Measurements from ENCODE around the gene TBCD. TPM values are rescaled to one million over a fixed set of nuclear protein-coding genes. Genes with fewer than 3 reads are reported as not detected.

TBCD gene
- polyA plus RNA-seq, 1 donor from 2014 or later: 19.4 TPM

GRCh38 chr17:82803185-82803584, 51.3 kb downstream of the TBCD start:
- no peak overlapping the region for H3K4me3 Mint-ChIP-seq
- peaks cover 0 to 7% (median 3%) of the 10 kb centered on the region in 3 donors for H3K4me1 Mint-ChIP-seq
- peaks cover 9% of the 10 kb centered on the region for H3K36me3 Mint-ChIP-seq
- H3K9me3 Mint-ChIP-seq: peaks cover 0 to 3% (median 3%) of the 10 kb centered on the region in 3 donors
- no peaks in the 10 kb centered on the region for H3K27me3 Mint-ChIP-seq
- H3K27ac Mint-ChIP-seq: no peak overlapping the region

DNA sequence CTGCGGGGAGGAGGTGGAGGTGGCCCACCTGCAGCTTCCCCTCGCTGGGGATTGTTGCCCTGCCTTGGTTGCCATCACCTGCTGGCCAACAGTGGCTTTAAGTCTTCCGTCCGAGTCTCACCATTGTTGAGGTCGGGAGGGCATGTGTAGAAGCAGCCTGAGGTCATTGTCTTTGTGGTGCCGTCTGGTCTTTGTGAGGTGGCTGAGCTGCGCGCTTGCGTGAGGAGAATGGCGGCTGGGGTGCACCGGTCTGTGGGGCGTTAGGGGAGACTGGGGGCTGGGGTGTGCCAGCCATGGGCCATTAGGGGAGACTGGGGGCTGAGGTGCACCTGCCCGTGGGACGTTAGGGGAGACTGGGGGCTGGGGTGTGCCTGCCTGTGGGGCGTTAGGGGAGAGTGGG, 51.7 kb downstream of the TBCD start:
- Mint-ChIP-seq H3K4me3 (no peak overlapping the region), H3K36me3 (peaks cover 9% of the 10 kb centered on the region), H3K9me3 (peaks cover 0 to 3% (median 3%) of the 10 kb centered on the region in 3 donors), H3K27me3 (no peaks in the 10 kb centered on the region), H3K27ac (no peak overlapping the region), H3K4me1 (peaks cover 0 to 7% (median 3%) of the 10 kb centered on the region in 3 donors)

GRCh38 chr17:82804442-82805191, 52.8 kb downstream of the TBCD start:
- Mint-ChIP-seq H3K4me3 (no peak overlapping the region), H3K27ac (no peak overlapping the region), H3K9me3 (peaks cover 0 to 3% (median 3%) of the 10 kb centered on the region in 3 donors), H3K27me3 (no peaks in the 10 kb centered on the region), H3K36me3 (peaks cover 9% of the 10 kb centered on the region), H3K4me1 (peaks cover 0 to 7% (median 3%) of the 10 kb centered on the region in 3 donors)

- Mint-ChIP-seq H3K4me3 (no peak overlapping the region), H3K27ac (no peak overlapping the region), H3K9me3 (peaks cover 0 to 3% (median 3%) of the 10 kb centered on the region in 3 donors), H3K27me3 (no peaks in the 10 kb centered on the region), H3K36me3 (peaks cover 5% of the 10 kb centered on the region), H3K4me1 (peaks cover 0 to 7% (median 3%) of the 10 kb centered on the region in 3 donors)
These were observed 53.4 kb downstream of the TBCD start for GRCh38 chr17:82805254-82805653.

GRCh38 chr17:82805823-82806222, 54.0 kb downstream of the TBCD start:
- Mint-ChIP-seq H3K36me3 (peaks cover 5% of the 10 kb centered on the region), H3K27me3 (no peaks in the 10 kb centered on the region), H3K4me3 (no peak overlapping the region), H3K9me3 (peaks cover 0 to 3% (median 3%) of the 10 kb centered on the region in 3 donors), H3K27ac (peak overlapping the region in 1 of 3 donors; percentile 83), H3K4me1 (peaks cover 0 to 7% (median 3%) of the 10 kb centered on the region in 3 donors)

- H3K4me3 Mint-ChIP-seq: no peak overlapping the region
- H3K36me3 Mint-ChIP-seq: peaks cover 5% of the 10 kb centered on the region
- H3K9me3 Mint-ChIP-seq: no peaks in the 10 kb centered on the region
- no peak overlapping the region for H3K27ac Mint-ChIP-seq
- H3K4me1 Mint-ChIP-seq: peaks cover 0 to 3% (median 0%) of the 10 kb centered on the region in 3 donors
- H3K27me3 Mint-ChIP-seq: no peaks in the 10 kb centered on the region
These were observed 54.8 kb downstream of the TBCD start for GRCh38 chr17:82806645-82807044.

GRCh38 chr17:82807101-82807500, 55.2 kb downstream of the TBCD start:
- Mint-ChIP-seq H3K27me3 (no peaks in the 10 kb centered on the region), H3K27ac (no peak overlapping the region), H3K4me3 (no peak overlapping the region), H3K4me1 (peaks cover 0 to 3% (median 0%) of the 10 kb centered on the region in 3 donors), H3K9me3 (no peaks in the 10 kb centered on the region), H3K36me3 (peaks cover 3% of the 10 kb centered on the region)

DNA sequence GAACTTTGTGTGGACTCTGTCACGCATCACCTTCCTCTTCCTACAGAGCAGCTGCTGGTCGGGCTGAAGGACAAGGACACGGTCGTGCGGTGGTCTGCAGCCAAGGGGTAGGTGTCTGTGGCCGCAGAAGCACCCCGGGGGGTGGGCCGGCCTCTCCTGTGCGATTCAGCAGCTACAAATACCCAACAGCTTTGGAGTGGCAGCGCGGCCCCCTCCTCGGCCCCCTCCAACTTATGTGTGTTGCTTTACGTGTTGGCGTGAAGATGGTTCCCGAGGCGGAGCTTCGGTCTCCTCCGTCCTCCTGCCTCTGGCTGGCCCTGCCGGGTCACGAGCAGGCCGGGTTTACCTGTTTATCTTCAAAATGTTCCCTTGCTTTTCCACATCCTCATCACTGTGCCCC, 55.7 kb downstream of the TBCD start:
- H3K36me3 Mint-ChIP-seq: peaks cover 2% of the 10 kb centered on the region
- no peak overlapping the region for H3K27ac Mint-ChIP-seq
- H3K27me3 Mint-ChIP-seq: no peaks in the 10 kb centered on the region
- H3K4me1 Mint-ChIP-seq: no peaks in the 10 kb centered on the region
- no peaks in the 10 kb centered on the region for H3K9me3 Mint-ChIP-seq
- no peak overlapping the region for H3K4me3 Mint-ChIP-seq

- Mint-ChIP-seq H3K4me3 (no peak overlapping the region), H3K4me1 (no peaks in the 10 kb centered on the region), H3K9me3 (no peaks in the 10 kb centered on the region), H3K36me3 (no peaks in the 10 kb centered on the region), H3K27ac (no peak overlapping the region), H3K27me3 (no peaks in the 10 kb centered on the region)
These were observed 56.1 kb downstream of the TBCD start for GRCh38 chr17:82808006-82808405.

DNA sequence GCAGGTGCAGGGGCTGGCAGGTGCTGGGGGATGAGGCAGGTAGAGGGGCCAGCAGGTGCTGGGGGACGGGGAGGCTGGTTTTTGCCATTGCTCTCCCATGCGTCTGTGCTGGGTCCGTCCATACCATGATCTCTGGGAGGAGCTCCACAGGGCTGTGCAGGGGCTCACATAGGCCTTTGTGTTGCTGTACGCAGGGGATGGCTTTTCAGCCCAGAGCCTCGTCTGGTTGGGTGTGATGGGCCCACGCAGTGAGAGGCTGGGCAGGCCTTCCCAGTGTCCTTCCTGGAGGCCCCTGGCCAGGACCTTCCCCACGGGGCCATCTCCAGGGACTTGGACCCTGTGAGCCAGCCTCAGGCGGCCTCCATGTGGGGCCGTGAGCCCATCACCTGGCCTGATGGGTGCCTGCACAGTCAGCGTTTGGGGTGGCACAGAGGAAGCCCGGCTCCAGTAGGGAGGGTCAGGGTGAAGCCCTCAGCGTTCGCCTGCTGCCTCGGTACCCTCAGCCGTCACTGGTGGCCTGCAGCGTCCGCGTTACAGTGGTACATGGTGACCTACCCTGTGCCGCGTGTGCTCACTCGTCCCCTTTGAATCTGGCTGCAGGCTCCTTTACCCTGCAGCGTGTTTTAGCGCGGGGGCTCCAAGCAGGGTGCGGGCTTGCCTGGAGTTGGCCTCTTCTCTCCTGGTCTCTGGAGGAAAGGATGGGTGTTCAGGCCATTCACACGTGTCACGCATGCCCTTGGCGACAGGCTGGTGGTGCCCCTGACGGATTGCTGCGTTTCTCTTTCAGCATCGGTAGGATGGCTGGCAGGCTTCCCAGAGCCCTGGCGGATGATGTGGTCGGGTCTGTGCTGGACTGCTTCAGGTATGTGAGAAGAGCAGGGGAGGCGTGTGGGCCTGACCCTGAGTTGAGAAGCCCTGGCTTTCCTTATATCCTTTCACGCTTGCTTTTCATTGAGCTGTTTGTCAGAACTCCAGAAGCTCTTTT, 57.3 kb downstream of the TBCD start:
- Mint-ChIP-seq H3K4me1 (no peaks in the 10 kb centered on the region), H3K27me3 (no peaks in the 10 kb centered on the region), H3K9me3 (no peaks in the 10 kb centered on the region), H3K4me3 (no peak overlapping the region), H3K36me3 (no peaks in the 10 kb centered on the region), H3K27ac (no peak overlapping the region)

DNA sequence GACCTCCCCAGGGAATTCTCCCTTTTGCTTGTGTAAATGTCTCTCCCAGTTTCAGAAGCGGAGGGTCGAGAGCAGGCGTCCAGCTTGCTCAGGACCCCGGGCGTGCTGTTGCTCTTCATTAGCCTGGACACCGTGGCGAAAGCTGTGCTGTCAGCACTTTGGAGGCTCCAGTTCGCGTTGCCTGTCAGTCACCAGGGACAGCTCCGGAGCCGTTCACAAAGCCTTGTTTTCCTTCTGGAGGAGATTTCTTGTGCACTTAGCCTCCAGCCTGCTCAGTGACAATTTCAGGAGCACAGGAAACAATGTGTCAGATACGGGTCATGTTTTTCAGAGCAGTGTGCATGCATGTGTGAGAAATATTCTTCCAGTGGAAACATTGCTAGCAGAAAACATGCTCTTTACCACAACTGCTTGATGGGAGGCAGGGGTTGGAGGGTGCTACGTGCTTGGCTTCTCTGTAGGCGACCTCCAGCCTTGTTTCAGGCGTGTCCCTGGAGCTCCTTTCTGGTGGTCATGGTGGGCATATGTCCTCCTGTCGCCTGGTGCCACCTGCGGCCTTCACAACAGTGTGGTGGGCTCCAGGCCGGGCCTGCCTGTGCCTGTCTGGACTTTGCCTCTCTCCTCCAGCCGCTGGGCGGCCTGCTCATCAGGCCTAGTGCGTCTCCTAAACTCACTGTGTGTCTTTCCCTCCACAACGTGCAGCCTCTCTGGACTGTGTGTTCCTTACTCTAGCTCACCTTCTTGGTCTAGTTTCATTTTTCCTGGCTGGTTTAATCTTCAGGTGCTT, 59.0 kb downstream of the TBCD start:
- Mint-ChIP-seq H3K4me1 (peaks cover 0 to 3% (median 0%) of the 10 kb centered on the region in 3 donors), H3K27me3 (no peaks in the 10 kb centered on the region), H3K36me3 (no peaks in the 10 kb centered on the region), H3K4me3 (no peak overlapping the region), H3K9me3 (no peaks in the 10 kb centered on the region), H3K27ac (no peak overlapping the region)

DNA sequence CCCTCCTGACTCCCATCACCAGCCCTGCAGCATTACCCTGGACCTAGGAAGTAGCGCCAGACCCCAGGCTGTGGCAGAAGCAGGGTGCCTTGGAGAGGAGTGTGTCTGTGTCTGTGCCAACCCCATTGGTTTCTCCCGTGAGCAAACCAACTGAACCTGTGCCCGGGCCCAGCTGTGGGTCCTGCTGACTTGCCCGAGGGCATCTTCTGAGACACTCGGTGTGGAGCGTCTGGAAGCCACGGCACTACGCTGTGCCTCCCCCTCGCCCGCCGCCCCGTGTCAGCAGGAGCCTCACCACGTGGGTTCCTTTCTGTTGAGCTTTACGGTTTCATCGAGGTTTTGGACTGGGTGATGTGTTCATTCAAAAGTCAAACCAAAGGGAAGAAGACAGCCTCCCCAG, 60.2 kb downstream of the TBCD start:
- no peak overlapping the region for H3K4me3 Mint-ChIP-seq
- H3K4me1 Mint-ChIP-seq: peaks cover 0 to 3% (median 0%) of the 10 kb centered on the region in 3 donors
- no peaks in the 10 kb centered on the region for H3K36me3 Mint-ChIP-seq
- no peak overlapping the region for H3K27ac Mint-ChIP-seq
- no peaks in the 10 kb centered on the region for H3K9me3 Mint-ChIP-seq
- H3K27me3 Mint-ChIP-seq: no peaks in the 10 kb centered on the region

DNA sequence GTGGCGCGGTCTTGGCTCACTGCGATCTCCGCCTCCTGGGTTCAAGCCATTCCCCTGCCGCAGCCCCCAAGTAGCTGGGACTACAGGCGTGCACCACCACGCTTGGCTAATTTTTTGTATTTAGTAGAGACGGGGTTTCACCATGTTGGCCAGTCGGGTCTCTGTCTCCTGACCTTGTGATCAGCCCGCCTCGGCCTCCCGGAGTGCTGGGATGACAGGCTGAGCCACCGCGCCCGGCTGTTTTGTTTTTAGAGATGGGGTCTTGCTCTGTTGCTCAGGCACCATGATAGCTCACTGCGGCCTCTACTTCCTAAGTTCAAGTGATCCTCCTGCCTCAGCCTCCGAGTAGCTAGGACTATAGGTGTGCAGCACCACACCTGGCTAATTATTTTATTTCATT, 60.7 kb downstream of the TBCD start:
- Mint-ChIP-seq H3K27ac (no peak overlapping the region), H3K4me3 (no peak overlapping the region), H3K4me1 (peaks cover 0 to 3% (median under 1%) of the 10 kb centered on the region in 3 donors), H3K27me3 (no peaks in the 10 kb centered on the region), H3K9me3 (peaks cover 0 to under 1% (median 0%) of the 10 kb centered on the region in 3 donors), H3K36me3 (no peaks in the 10 kb centered on the region)

DNA sequence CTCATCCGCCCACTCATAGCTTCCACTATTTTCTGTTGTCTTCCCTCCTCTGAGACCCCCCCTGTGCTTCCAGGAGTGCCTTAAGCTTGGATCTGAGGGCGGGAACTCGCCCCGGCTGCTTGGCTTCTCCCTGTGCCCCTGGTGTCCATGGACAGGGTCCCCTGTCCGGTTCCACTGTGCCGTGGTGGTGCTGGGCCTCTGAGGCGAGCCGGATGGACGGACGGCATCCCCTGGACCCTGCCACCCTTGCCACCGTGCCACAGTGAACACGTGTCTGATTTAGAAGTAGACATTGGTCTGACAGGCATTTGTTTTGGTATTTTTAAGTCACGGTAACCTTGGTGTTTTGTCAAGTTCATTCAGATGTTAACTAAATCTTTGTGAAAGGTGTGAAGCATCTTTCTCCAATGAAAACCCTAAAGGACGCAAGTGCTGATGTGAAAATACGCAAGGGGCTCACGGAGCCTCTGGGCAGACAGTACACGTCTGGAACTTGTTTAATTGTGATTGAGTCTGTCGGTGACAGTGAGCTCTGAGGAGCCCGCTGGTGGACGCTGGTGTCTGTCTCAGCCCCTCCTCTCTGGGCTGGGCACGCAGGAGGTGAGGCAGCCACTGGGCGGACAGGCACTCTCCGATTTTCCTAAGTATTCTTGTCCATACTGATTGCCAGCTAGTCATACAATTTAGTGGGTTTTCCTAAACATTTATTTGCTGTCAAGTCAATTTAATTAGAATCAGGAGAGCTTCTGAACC, 61.6 kb downstream of the TBCD start:
- Mint-ChIP-seq H3K27ac (peak overlapping the region in 2 of 3 donors; percentile 18 to 23), H3K36me3 (peaks cover 3% of the 10 kb centered on the region), H3K9me3 (peaks cover 0 to 2% (median 0%) of the 10 kb centered on the region in 3 donors), H3K27me3 (no peaks in the 10 kb centered on the region), H3K4me3 (no peak overlapping the region), H3K4me1 (peaks cover 4 to 6% (median 6%) of the 10 kb centered on the region in 3 donors)
